ENCODE measurements around the gene NAV2.

The NAV2 gene

GRCh38 chr11:19846654-19847305 lies 134.1 kb downstream of the NAV2 start:
- no peak for DNase-seq (ENCODE audit: low read depth)
- no peak overlapping the region for H3K4me3 ChIP-seq (ENCODE audit: low read depth, low read length)
- TF ChIP-seq CTCF (IDR thresholded peaks at IDR 0.05; ENCODE audit: low read depth, low read length, missing control alignments), result no peak

GRCh38 chr11:19848219-19848618 lies 135.6 kb downstream of the NAV2 start:
- no peak overlapping the region for H3K4me3 ChIP-seq (ENCODE audit: low read depth, low read length)
- no peak for DNase-seq (ENCODE audit: low read depth)
- TF ChIP-seq CTCF (IDR thresholded peaks at IDR 0.05; ENCODE audit: low read depth, low read length, missing control alignments), result no peak

GRCh38 chr11:19849107-19849789 lies 136.6 kb downstream of the NAV2 start:
- DNase-seq (ENCODE audit: low read depth), result no peak
- H3K4me3 ChIP-seq (ENCODE audit: low read depth, low read length), result no peak overlapping the region
- no peak for TF ChIP-seq CTCF (IDR thresholded peaks at IDR 0.05; ENCODE audit: low read depth, low read length, missing control alignments)

GRCh38 chr11:19849947-19850593 lies 137.4 kb downstream of the NAV2 start:
- no peak for DNase-seq (ENCODE audit: low read depth)
- TF ChIP-seq CTCF (IDR thresholded peaks at IDR 0.05; ENCODE audit: low read depth, low read length, missing control alignments), result no peak
- H3K4me3 ChIP-seq (ENCODE audit: low read depth, low read length), result no peak overlapping the region

- TF ChIP-seq CTCF (IDR thresholded peaks at IDR 0.05; ENCODE audit: low read depth, low read length, missing control alignments), result no peak
- H3K4me3 ChIP-seq (ENCODE audit: low read depth, low read length), result no peak overlapping the region
- DNase-seq (ENCODE audit: low read depth), result no peak
Observed at GRCh38 chr11:19852288-19852687, 139.7 kb downstream of the NAV2 start.

GRCh38 chr11:19853016-19853415 lies 140.4 kb downstream of the NAV2 start:
- H3K4me3 ChIP-seq (ENCODE audit: low read depth, low read length), result no peak overlapping the region
- DNase-seq (ENCODE audit: low read depth), result no peak
- no peak for TF ChIP-seq CTCF (IDR thresholded peaks at IDR 0.05; ENCODE audit: low read depth, low read length, missing control alignments)
